Fibroblast of villous mesenchyme (primary cell): ENCODE data around the gene ACVR1. TPM values are rescaled to one million over a fixed set of nuclear protein-coding genes. Genes with fewer than 3 reads are reported as not detected.

ENCODE experiments used
- DNase-seq: peaks from one replicate; pipeline ENCODE4 v3.0.0-alpha.2; 2010; ENCODE audit warnings: low read depth
- H3K4me3 ChIP-seq: 2 replicates; pipeline ENCODE4 v1.5.1; 2011; ENCODE audit warnings: low read depth, mild to moderate bottlenecking, low read length
- CTCF ChIP-seq: IDR thresholded peaks from 2 replicates; pipeline ENCODE4 v1.5.1; 2012; ENCODE audit warnings: low read depth, mild to moderate bottlenecking, low read length; ENCODE audit not compliant: insufficient read depth
- total RNA-seq: library from RNA; depleted of rRNA; stranded (reverse); fragments of >200 nt; gene quantifications from 2 replicates; pipeline ENCODE4 v1.2.3, GENCODE V29; 2012

Gene ACVR1
- total RNA-seq, 1 donor = 44.9 TPM

- no peak for TF ChIP-seq CTCF
- no peak overlapping the region for H3K4me3 ChIP-seq
- DNase-seq = peak; percentile 17
Measured at GRCh38 chr2:157751462-157752058, 124.6 kb downstream of the ACVR1 start.

DNA sequence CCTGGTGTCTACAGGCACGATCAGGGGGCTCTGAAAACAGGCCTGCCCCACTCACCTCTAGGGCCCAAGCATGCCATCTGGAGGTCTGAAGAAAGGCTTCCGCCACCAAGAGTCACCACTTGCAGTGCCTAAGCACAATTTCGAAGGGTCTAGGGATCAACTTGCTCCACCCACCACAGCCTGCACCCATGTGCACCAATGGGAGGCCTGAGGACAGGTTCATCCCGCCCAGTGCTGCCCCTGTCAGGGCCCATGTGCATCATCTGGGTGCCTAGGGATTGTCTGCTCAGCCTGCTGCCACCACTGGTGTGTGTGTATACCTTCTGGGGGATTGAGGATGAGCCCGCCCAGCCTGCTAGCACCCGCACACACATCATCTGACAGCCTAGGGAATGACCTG is 126.4 kb downstream of the ACVR1 start:
- no peak for TF ChIP-seq CTCF
- no peak overlapping the region for H3K4me3 ChIP-seq
- DNase-seq = no peak

DNA sequence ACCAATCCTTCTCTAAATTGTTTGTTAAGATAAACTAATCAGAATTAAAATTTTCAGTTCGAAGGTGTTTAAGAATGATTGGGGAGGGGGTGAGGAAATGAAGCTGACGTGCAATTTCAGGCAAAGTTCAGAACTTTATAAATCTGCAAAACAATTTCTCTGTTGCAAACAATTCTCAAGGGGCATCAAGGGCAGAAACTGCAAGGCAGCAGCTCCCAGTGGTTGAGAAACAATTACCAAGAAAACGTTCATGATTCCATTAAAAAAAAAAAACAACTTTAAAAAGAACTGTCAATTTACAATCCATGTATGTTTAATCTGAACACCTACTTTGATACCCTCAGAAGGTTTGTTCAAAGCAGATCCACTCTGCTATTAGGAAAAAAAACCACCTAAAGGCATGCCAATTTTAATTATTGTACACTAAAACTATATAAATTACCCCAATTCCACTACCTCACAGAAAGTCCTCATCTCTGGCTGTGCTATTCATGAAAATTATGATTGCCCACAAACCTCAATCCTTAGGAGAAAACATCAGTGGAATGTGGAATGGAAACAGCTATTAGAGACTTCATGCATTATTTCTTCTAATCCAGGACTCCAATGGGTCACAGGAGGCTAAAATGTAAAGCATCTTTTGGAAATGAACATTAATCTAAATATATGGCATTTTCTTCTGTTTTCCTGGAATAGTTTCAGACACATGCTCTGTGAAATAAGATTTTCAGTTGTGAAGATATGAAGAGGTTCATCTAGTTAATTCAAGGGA is 127.6 kb downstream of the ACVR1 start:
- no peak for TF ChIP-seq CTCF
- H3K4me3 ChIP-seq = no peak overlapping the region
- peak; percentile 6 for DNase-seq

GRCh38 chr2:157747695-157748370 is 128.3 kb downstream of the ACVR1 start:
- DNase-seq = peak; percentile 68
- no peak overlapping the region for H3K4me3 ChIP-seq
- no peak for TF ChIP-seq CTCF

- DNase-seq = no peak
- no peak for TF ChIP-seq CTCF
Measured at GRCh38 chr2:157747280-157747679, 128.8 kb downstream of the ACVR1 start.

DNA sequence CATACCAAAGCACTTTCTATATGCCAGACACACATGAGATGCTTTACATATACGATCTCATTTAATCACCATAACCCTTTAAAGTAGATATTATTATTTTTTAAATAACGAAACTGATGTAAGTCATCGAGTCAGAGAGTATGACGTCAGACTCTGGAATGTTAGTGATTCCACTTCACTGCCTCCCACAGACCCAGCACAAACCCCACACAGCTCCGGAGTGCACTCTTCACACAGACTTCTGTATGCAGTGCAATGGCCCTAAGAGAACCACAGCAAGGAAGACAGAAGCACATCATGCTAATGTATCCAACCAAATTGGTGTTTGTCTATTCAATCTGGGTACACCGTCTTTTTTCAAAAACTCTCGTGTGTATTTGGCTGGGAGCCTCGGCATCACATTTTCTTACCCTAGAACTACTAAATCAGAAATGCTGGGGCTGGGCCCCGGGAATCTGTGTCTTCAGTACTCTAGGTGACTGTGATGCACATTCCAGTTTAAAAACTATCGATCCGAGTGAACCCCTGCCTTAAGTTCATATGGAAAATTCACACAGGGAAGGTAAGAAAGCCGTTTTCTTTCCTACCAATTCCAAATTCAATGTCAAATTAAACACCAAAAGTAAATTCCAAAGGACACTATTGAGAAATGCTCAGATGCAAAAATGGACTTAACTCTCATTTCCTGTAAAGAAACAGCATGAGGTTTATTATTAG is 129.7 kb downstream of the ACVR1 start:
- H3K4me3 ChIP-seq = no peak overlapping the region
- TF ChIP-seq CTCF = no peak
- DNase-seq = peak; percentile 61

More at GRCh38 chr2:157747280-157747679, 128.8 kb downstream of the ACVR1 start:
- H3K4me3 ChIP-seq = no peak overlapping the region
